PFSK-1 (cell line): Measurements from ENCODE around the gene ITGB6.

Experiments
- POLR2AphosphoS5 ChIP-seq: IDR thresholded peaks from 2 replicates; pipeline ENCODE4 v1.6.1; 2012; ENCODE audit warnings: low read depth, mild to moderate bottlenecking, control low read depth, low read length, moderate library complexity
- SIN3A ChIP-seq: IDR thresholded peaks from 2 replicates; pipeline ENCODE4 v1.6.1; 2012; ENCODE audit warnings: mild to moderate bottlenecking, low read length, moderate library complexity, borderline replicate concordance; ENCODE audit not compliant: insufficient read depth
- TAF1 ChIP-seq: IDR thresholded peaks from 2 replicates; pipeline ENCODE4 v1.6.1; 2012; ENCODE audit warnings: low read length, control low read depth, borderline replicate concordance; ENCODE audit not compliant: insufficient read depth
- TF ChIP-seq, protein P1 (sequence below), 2 experiments: IDR thresholded peaks; 2 replicates each; pipeline versions ENCODE4 v1.6.1 to v1.8.0; 2011 to 2012; ENCODE audit warnings: low read depth in 2 of 2, low read length in 2 of 2, control low read depth in 1 of 2, inconsistent platforms in 1 of 2, mild to moderate bottlenecking in 1 of 2, moderate library complexity in 1 of 2; ENCODE audit not compliant: insufficient read depth in 1 of 2

DNA sequence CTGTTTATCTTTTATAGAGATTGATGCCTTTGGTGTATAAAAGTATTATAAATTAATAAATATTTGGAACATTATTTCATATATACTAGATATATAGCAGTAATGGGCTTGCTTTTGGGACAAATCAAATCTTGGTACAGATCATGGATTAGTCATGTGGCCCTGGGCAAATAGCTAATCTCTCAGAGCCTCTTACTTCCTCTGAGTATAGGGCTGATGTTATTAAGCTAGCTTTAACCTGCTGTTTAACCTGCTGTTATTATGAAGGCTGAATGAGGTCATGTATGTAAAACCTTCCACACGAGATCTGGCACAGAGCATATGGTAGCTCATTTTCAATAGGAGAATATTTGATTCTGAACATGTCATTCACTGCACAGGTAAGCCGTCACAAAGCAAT, 5.7 kb downstream of the ITGB6 start:
- TF ChIP-seq POLR2AphosphoS5 (no peak), SIN3A (no peak), TAF1 (no peak)
- TF ChIP-seq, protein P1, sequence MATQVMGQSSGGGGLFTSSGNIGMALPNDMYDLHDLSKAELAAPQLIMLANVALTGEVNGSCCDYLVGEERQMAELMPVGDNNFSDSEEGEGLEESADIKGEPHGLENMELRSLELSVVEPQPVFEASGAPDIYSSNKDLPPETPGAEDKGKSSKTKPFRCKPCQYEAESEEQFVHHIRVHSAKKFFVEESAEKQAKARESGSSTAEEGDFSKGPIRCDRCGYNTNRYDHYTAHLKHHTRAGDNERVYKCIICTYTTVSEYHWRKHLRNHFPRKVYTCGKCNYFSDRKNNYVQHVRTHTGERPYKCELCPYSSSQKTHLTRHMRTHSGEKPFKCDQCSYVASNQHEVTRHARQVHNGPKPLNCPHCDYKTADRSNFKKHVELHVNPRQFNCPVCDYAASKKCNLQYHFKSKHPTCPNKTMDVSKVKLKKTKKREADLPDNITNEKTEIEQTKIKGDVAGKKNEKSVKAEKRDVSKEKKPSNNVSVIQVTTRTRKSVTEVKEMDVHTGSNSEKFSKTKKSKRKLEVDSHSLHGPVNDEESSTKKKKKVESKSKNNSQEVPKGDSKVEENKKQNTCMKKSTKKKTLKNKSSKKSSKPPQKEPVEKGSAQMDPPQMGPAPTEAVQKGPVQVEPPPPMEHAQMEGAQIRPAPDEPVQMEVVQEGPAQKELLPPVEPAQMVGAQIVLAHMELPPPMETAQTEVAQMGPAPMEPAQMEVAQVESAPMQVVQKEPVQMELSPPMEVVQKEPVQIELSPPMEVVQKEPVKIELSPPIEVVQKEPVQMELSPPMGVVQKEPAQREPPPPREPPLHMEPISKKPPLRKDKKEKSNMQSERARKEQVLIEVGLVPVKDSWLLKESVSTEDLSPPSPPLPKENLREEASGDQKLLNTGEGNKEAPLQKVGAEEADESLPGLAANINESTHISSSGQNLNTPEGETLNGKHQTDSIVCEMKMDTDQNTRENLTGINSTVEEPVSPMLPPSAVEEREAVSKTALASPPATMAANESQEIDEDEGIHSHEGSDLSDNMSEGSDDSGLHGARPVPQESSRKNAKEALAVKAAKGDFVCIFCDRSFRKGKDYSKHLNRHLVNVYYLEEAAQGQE (IDR thresholded peaks at IDR 0.05; ENCODE audit: insufficient read depth in 1 of 2, low read depth in 2 of 2, low read length in 2 of 2), result no peak
